ENCODE data around the gene DCLRE1B.

Gene DCLRE1B

DNA sequence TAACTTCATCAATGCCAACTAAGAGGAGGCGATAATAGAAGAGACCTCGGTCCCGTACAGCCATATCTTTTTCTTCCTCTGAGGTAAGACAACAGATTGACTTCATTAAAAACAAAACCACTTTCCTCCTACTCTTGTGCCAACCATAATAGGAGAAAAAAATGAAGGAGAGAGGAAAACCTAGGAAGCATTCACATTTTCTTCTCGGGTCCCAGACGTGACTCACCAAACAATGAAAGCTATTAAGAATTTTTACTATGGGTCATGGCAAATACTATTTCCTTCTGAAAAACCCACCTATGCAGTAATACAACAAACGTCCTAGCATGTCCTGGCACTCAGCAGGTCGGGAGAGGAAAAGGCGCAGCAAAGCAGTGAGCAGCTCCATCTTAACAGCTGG is 9.2 kb upstream of the DCLRE1B start:
- in situ Hi-C loops (cut with HindIII; ENCODE audit: low sequenced_read_pairs): no loop called here
- TF ChIP-seq CTCF (IDR thresholded peaks at IDR 0.05; ENCODE audit: low read depth, low read length): no peak
- no peak overlapping the region for H3K4me3 ChIP-seq (ENCODE audit: low read depth, low read length)

GRCh38 chr1:113898241-113898814 is 6.8 kb upstream of the DCLRE1B start:
- DNase-seq (ENCODE audit: low read depth, low spot score): no peak
- no peak for TF ChIP-seq CTCF (IDR thresholded peaks at IDR 0.05; ENCODE audit: low read depth, low read length)
- H3K4me3 ChIP-seq (ENCODE audit: low read depth, low read length): no peak overlapping the region
- in situ Hi-C loops (cut with HindIII; ENCODE audit: low sequenced_read_pairs): no loop called here

More for the DNA sequence above, 9.2 kb upstream of the DCLRE1B start:
- DNase-seq (ENCODE audit: low read depth, low spot score): peak; percentile 58

- no peak for DNase-seq (ENCODE audit: low read depth, low spot score)
- no peak for TF ChIP-seq CTCF (IDR thresholded peaks at IDR 0.05; ENCODE audit: low read depth, low read length)
- H3K4me3 ChIP-seq (ENCODE audit: low read depth, low read length): no peak overlapping the region
- in situ Hi-C loops (cut with HindIII; ENCODE audit: low sequenced_read_pairs): no loop called here
Measured at GRCh38 chr1:113899111-113899510, 6.0 kb upstream of the DCLRE1B start.

GRCh38 chr1:113901191-113901590 is 3.9 kb upstream of the DCLRE1B start:
- no peak overlapping the region for H3K4me3 ChIP-seq (ENCODE audit: low read depth, low read length)
- DNase-seq (ENCODE audit: low read depth, low spot score): no peak

GRCh38 chr1:113903501-113904292 is 1.4 kb upstream of the DCLRE1B start:
- DNase-seq (ENCODE audit: low read depth, low spot score): no peak
- TF ChIP-seq CTCF (IDR thresholded peaks at IDR 0.05; ENCODE audit: low read depth, low read length): no peak
- in situ Hi-C loops (cut with HindIII; ENCODE audit: low sequenced_read_pairs): no loop called here
- H3K4me3 ChIP-seq (ENCODE audit: low read depth, low read length): peak overlapping the region; percentile 68

More at GRCh38 chr1:113901191-113901590, 3.9 kb upstream of the DCLRE1B start:
- in situ Hi-C loops (cut with HindIII; ENCODE audit: low sequenced_read_pairs): no loop called here
- TF ChIP-seq CTCF (IDR thresholded peaks at IDR 0.05; ENCODE audit: low read depth, low read length): no peak

DNA sequence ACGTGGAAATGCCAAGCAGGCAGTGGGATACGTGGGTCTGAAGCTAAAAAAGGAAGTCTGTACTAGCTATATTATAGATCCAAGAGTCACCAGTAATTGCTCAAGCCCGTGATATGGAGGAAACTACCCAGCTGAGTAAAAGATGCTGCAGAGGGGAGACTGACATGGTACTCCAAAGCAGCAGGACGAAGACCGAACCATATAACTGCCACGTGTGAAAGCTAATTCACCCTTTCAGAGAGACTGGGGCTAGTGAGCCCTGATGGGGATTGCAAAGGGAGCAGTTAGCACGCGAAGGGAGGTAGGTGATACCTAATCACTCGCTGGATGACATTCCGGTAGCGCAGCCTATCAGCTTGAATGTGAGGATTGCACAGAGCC is 843 bp upstream of the DCLRE1B start:
- no peak for DNase-seq (ENCODE audit: low read depth, low spot score)
- H3K4me3 ChIP-seq (ENCODE audit: low read depth, low read length): peak overlapping the region; percentile 68

More for the DNA sequence above, 843 bp upstream of the DCLRE1B start:
- in situ Hi-C loops (cut with HindIII; ENCODE audit: low sequenced_read_pairs): no loop called here
- TF ChIP-seq CTCF (IDR thresholded peaks at IDR 0.05; ENCODE audit: low read depth, low read length): no peak
